KOPT-K1 (cell line): ENCODE measurements around the gene C17orf78.
"Not testable (repeated sequence)": the region's sequence is repeated elsewhere in the genome, so short reads cannot be mapped to it uniquely, and the experiment has no call there.

Experiments used
- H3K27ac ChIP-seq: fragments of 200-600 bp; sonication (generic); 2 replicates; pipeline ENCODE4 v1.5.1; 2016; ENCODE audit warnings: antibody characterized with exemption, mild to moderate bottlenecking, low read depth, low read length; ENCODE audit not compliant: poor library complexity, severe bottlenecking
- H3K36me3 ChIP-seq: fragments of 200-600 bp; sonication (generic); 2 replicates; pipeline ENCODE4 v1.5.1; 2017; ENCODE audit warnings: antibody characterized with exemption, mild to moderate bottlenecking, low read length, moderate library complexity; ENCODE audit not compliant: insufficient read depth
- H3K9me3 ChIP-seq: fragments of 200-600 bp; sonication (generic); 2 replicates; pipeline ENCODE4 v1.5.1; 2017; ENCODE audit warnings: antibody characterized with exemption, low read length, mild to moderate bottlenecking; ENCODE audit not compliant: insufficient read depth, poor library complexity, severe bottlenecking

Gene C17orf78

GRCh38 chr17:37375706-37376105 is at the start of gene C17orf78:
Gene C17orf78, plus strand, starts transcription at chr17:37375985. Its CDS starts 108 bp downstream, at chr17:37376093.
- Histone ChIP-seq H3K27ac (no peak within 1 kb of the TSS), H3K9me3 (no peaks in the 10 kb centered on the region), H3K36me3 (no peaks in the 10 kb centered on the region)

- no peak overlapping the region for H3K27ac ChIP-seq
- H3K9me3 ChIP-seq: no peaks in the 10 kb centered on the region
- peaks cover 85% of the 10 kb centered on the region for H3K36me3 ChIP-seq
Measured at GRCh38 chr17:37327341-37328090, 48.3 kb upstream of the C17orf78 start.

- Histone ChIP-seq H3K9me3 (no peaks in the 10 kb centered on the region), H3K27ac (no peak overlapping the region), H3K36me3 (peaks cover 80% of the 10 kb centered on the region)
Measured at GRCh38 chr17:37338847-37339246, 36.9 kb upstream of the C17orf78 start.

GRCh38 chr17:37339321-37339720 is 36.5 kb upstream of the C17orf78 start:
- Histone ChIP-seq H3K9me3 (no peaks in the 10 kb centered on the region), H3K27ac (no peak overlapping the region), H3K36me3 (peaks cover 77% of the 10 kb centered on the region)

- Histone ChIP-seq H3K27ac (no peak overlapping the region), H3K36me3 (peaks cover 82% of the 10 kb centered on the region), H3K9me3 (no peaks in the 10 kb centered on the region)
Measured at GRCh38 chr17:37340804-37341203, 35.0 kb upstream of the C17orf78 start.

GRCh38 chr17:37342589-37342988 is 33.2 kb upstream of the C17orf78 start:
- Histone ChIP-seq H3K36me3 (peaks cover 75% of the 10 kb centered on the region), H3K27ac (no peak overlapping the region), H3K9me3 (peaks cover 8% of the 10 kb centered on the region)

GRCh38 chr17:37344519-37344918 is 31.3 kb upstream of the C17orf78 start:
- peaks cover 65% of the 10 kb centered on the region for H3K36me3 ChIP-seq
- H3K27ac ChIP-seq: no peak overlapping the region
- H3K9me3 ChIP-seq: peaks cover 8% of the 10 kb centered on the region

- H3K9me3 ChIP-seq, H3K27ac ChIP-seq: not testable (repeated sequence)
- H3K36me3 ChIP-seq: peaks cover 56% of the 10 kb centered on the region
Measured at GRCh38 chr17:37346863-37347402, 28.9 kb upstream of the C17orf78 start.

GRCh38 chr17:37356796-37357569 is 18.8 kb upstream of the C17orf78 start:
- H3K9me3 ChIP-seq: not testable (repeated sequence)
- Histone ChIP-seq H3K27ac (peak overlapping the region; percentile 86), H3K36me3 (peaks cover 38% of the 10 kb centered on the region)

- no peaks in the 10 kb centered on the region for H3K9me3 ChIP-seq
- H3K27ac ChIP-seq: peak overlapping the region; percentile 86
Measured at GRCh38 chr17:37358098-37358829, 17.5 kb upstream of the C17orf78 start.

GRCh38 chr17:37358830-37359681 is 16.7 kb upstream of the C17orf78 start:
- Histone ChIP-seq H3K9me3 (no peaks in the 10 kb centered on the region), H3K27ac (peak overlapping the region; percentile 86), H3K36me3 (peaks cover 18% of the 10 kb centered on the region)

More at GRCh38 chr17:37358098-37358829, 17.5 kb upstream of the C17orf78 start:
- H3K36me3 ChIP-seq: peaks cover 26% of the 10 kb centered on the region

- Histone ChIP-seq H3K9me3 (no peaks in the 10 kb centered on the region), H3K27ac (peak overlapping the region; percentile 86), H3K36me3 (peaks cover 11% of the 10 kb centered on the region)
Measured at GRCh38 chr17:37359682-37360188, 16.1 kb upstream of the C17orf78 start.

- Histone ChIP-seq H3K27ac (no peak overlapping the region), H3K9me3 (no peaks in the 10 kb centered on the region), H3K36me3 (peaks cover 4% of the 10 kb centered on the region; the same call in 1 of the 2 replicates)
Measured at GRCh38 chr17:37360632-37361031, 15.2 kb upstream of the C17orf78 start.

- peaks cover 4% of the 10 kb centered on the region; the same call in 1 of the 2 replicates for H3K36me3 ChIP-seq
- H3K9me3 ChIP-seq: no peaks in the 10 kb centered on the region
- H3K27ac ChIP-seq: no peak overlapping the region
Measured at GRCh38 chr17:37361543-37361942, 14.2 kb upstream of the C17orf78 start.
